IPS-15b (cell line): Measurements from ENCODE around the gene PEG3.

Experiments used
- H3K27me3 ChIP-seq: one replicate; pipeline ENCODE4 v1.6.1; 2013; ENCODE audit warnings: low read length; ENCODE audit not compliant: control insufficient read depth, insufficient read depth
- H3K36me3 ChIP-seq: one replicate; pipeline ENCODE4 v1.6.1; 2013; ENCODE audit warnings: low read length; ENCODE audit not compliant: control insufficient read depth, insufficient read depth
- H3K4me1 ChIP-seq: one replicate; pipeline ENCODE4 v1.6.1; 2013; ENCODE audit warnings: mild to moderate bottlenecking, low read length; ENCODE audit not compliant: control insufficient read depth, insufficient read depth
- H3K4me3 ChIP-seq: one replicate; pipeline ENCODE4 v1.5.1; 2013; ENCODE audit warnings: low read depth, low read length
- H3K9ac ChIP-seq: one replicate; pipeline ENCODE4 v1.6.1; 2013; ENCODE audit warnings: low read depth, mild to moderate bottlenecking, low read length
- H3K9me3 ChIP-seq: one replicate; pipeline ENCODE4 v1.6.1; 2013; ENCODE audit warnings: mild to moderate bottlenecking, low read length; ENCODE audit not compliant: control insufficient read depth, insufficient read depth

The PEG3 gene

DNA sequence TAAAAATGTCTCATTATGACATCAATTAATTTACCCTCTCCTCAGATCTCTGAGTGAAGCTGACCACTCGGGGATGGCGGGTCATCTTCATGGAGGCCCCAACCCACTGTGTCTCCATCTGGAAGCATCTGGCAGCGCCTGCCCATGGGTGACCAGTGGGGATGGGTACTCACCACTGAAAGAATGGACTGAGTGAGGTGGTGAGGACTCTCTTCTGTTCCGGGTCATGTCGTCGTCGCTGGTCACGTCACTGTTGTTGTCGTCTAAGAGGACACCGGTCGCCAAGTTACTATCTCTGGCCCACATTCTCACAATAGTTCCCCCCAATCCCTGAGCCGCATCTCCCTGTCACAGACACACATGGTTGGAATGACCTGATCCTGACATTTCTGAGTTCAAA is 17.1 kb downstream of the PEG3 start:
- Histone ChIP-seq H3K4me3 (no peak overlapping the region), H3K4me1 (no peaks in the 10 kb centered on the region), H3K36me3 (peaks cover 2% of the 10 kb centered on the region), H3K9ac (no peak overlapping the region), H3K27me3 (no peaks in the 10 kb centered on the region), H3K9me3 (peaks cover 49% of the 10 kb centered on the region)

DNA sequence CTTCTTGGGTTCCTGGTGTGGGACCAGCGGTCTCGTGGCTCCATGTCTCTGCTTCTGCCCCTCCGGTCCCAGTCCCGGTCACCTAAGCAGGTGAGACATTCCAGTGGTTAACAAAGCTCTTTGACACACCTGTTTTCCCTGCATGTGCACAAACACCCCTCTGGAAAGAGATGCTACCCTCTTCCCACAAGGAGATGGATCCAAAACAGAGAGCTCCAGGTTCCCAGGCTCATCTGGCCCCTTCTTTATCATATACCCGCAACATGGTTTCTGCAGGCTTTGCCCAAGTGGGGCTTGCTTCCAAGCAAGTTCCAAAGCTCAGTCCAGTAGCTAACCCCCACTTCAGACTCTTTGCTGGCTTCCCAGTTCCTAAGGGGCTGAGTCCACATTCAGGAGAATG is 17.8 kb downstream of the PEG3 start:
- peaks cover 50% of the 10 kb centered on the region for H3K9me3 ChIP-seq
- H3K36me3 ChIP-seq = peaks cover 2% of the 10 kb centered on the region
- no peak overlapping the region for H3K4me3 ChIP-seq
- H3K9ac ChIP-seq = no peak overlapping the region
- no peaks in the 10 kb centered on the region for H3K27me3 ChIP-seq
- H3K4me1 ChIP-seq = no peaks in the 10 kb centered on the region

DNA sequence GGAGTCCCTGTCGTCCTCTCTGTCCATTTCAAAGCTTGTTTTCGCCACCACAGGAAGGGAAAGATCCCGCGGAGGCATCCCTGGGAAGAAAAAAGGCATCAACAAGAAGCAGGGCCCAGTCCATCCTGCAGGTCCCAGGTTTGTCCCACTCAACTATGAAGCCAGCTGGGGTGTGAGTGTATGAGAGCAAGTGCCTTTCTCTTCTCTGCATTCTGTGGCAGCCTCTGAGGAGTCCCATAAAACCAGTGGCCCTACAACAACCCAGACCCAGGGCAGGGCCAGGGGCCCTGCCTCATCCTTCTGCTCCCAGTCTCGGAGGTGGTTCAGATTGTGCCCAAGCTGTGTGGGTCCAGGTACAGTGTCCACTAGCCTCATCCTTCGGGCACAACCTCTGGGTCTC is 18.9 kb downstream of the PEG3 start:
- H3K36me3 ChIP-seq = peaks cover 2% of the 10 kb centered on the region
- H3K4me1 ChIP-seq = no peaks in the 10 kb centered on the region
- no peak overlapping the region for H3K4me3 ChIP-seq
- H3K27me3 ChIP-seq = no peaks in the 10 kb centered on the region
- no peak overlapping the region for H3K9ac ChIP-seq
- H3K9me3 ChIP-seq = peaks cover 54% of the 10 kb centered on the region

DNA sequence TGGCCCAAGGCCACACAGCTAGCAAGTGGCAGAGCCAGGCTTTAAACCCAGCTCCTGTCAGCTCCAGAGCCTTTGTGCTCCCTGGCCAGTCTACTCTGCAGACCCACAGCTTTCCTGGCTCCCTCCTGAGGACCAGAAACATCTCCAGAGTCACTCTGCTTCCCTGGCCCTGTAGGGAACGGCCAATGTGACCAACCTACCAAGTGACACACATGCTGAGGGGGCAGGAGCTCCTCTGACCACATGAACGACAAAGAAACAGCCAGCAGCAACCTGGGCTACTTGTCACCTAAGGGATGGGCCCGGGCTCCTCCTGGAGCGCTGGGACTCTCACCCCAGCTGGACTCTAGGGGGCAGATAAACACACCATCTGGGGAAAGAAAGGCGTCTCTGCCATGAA is 19.3 kb downstream of the PEG3 start:
- peaks cover 2% of the 10 kb centered on the region for H3K36me3 ChIP-seq
- H3K4me1 ChIP-seq = no peaks in the 10 kb centered on the region
- H3K9me3 ChIP-seq = peaks cover 52% of the 10 kb centered on the region
- H3K9ac ChIP-seq = no peak overlapping the region
- H3K4me3 ChIP-seq = no peak overlapping the region
- H3K27me3 ChIP-seq = no peaks in the 10 kb centered on the region

DNA sequence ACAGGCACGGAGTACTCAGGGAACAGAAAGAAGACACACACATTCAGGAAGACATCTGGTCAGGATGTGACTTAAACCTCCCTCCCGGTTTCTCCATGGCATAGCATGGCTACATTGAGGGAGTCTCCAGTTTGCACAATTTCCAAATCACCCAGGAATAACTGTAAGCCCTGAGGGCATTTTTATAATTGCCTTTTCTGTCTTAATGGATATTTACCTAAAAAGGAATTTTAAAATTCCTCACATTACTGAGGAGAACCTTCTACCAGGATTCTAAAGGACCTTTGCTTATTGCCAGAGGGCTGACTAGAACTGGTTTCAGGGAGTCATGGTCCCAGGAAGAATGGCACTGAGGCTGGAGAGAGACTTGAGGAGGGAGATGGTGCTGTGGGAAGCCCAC is 21.4 kb downstream of the PEG3 start:
- H3K4me1 ChIP-seq = no peaks in the 10 kb centered on the region
- H3K9ac ChIP-seq = no peak overlapping the region
- peaks cover 2% of the 10 kb centered on the region for H3K36me3 ChIP-seq
- no peak overlapping the region for H3K4me3 ChIP-seq
- peaks cover 60% of the 10 kb centered on the region for H3K9me3 ChIP-seq
- no peaks in the 10 kb centered on the region for H3K27me3 ChIP-seq

DNA sequence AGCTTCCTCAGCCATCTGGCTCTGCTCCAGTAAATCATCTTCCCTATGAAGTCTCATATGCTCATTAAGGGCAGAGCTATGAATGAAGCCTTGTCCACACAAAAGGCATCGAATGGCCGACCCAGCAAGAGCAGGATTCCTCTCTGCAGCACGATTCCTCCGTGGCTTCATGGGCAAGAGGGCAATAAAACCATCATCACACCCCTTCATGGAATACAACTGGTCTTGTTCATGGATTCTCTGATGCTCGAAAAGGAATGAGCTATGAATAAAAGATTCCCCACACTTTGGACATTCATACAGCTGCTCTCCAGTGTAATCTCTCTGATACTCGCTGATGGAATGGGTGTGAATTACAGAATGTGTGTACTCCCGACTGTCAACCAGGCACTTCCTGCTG is 25.9 kb downstream of the PEG3 start:
- Histone ChIP-seq H3K27me3 (no peaks in the 10 kb centered on the region), H3K36me3 (no peaks in the 10 kb centered on the region), H3K4me3 (no peak overlapping the region), H3K4me1 (no peaks in the 10 kb centered on the region), H3K9me3 (peaks cover 43% of the 10 kb centered on the region), H3K9ac (no peak overlapping the region)

DNA sequence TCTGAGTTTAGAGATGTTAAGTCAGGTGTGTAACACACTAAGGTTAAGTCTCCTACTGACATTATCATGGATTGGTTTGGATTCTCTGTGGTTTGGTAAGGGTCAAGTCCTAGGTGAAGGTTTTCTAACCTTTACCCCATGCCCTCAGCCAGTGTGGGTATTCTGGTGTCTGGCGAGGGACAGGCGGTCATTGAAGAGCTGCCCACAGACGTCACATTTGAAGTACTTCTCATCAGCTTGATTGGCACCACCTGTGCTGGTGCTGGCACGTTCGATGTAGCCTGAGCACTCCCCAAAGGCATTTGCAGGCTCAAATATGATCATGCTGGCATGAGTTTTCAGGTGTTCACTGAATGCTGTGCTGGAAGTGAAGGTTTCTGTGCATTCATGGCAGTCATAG is 27.0 kb downstream of the PEG3 start:
- peaks cover 43% of the 10 kb centered on the region for H3K9me3 ChIP-seq
- H3K27me3 ChIP-seq = no peaks in the 10 kb centered on the region
- no peaks in the 10 kb centered on the region for H3K36me3 ChIP-seq

DNA sequence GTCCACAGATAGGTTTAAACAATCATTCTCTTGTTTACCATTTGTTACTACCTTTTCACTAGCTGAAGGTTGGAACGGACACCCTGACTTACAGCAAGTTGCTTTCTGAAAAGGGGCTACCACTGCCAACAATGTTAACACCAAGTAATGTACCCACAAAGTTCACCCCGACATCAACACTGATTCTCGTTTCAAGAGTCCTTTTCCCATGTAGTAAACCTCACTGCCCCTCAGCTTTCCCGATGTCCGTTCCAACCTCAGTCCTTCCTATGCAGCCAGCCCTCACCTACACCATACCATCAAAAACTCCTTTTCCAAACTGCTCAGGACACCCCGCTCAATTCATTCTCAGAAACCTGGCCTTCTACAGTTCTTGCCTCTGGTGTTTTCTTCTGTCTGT is 29.0 kb downstream of the PEG3 start:
- Histone ChIP-seq H3K4me1 (no peaks in the 10 kb centered on the region), H3K27me3 (no peaks in the 10 kb centered on the region), H3K9ac (no peak overlapping the region), H3K36me3 (no peaks in the 10 kb centered on the region), H3K9me3 (peaks cover 37% of the 10 kb centered on the region), H3K4me3 (no peak overlapping the region)

More for the DNA sequence above, 27.0 kb downstream of the PEG3 start:
- Histone ChIP-seq H3K4me3 (no peak overlapping the region), H3K9ac (no peak overlapping the region), H3K4me1 (no peaks in the 10 kb centered on the region)

DNA sequence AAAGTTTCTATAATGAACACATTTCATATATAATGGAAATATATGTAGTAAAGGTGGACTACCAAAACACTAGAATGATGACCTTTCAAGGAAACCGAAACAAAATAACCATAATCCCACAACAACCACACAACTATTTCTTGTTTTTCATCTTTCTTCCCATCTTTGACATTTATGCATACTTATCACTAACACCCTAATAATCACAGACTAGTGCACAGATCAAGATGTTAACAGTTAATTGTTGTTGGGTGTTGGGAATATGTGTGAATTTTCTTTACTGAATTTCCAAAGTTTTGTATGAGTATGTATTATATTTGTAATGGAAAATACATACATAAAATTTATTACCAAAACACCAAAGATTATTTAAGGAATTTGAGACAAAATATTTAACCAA is 30.3 kb downstream of the PEG3 start:
- no peak overlapping the region for H3K9ac ChIP-seq
- no peaks in the 10 kb centered on the region for H3K27me3 ChIP-seq
- H3K4me1 ChIP-seq = no peaks in the 10 kb centered on the region
- H3K4me3 ChIP-seq = no peak overlapping the region
- no peaks in the 10 kb centered on the region for H3K36me3 ChIP-seq
- peaks cover 41% of the 10 kb centered on the region for H3K9me3 ChIP-seq

DNA sequence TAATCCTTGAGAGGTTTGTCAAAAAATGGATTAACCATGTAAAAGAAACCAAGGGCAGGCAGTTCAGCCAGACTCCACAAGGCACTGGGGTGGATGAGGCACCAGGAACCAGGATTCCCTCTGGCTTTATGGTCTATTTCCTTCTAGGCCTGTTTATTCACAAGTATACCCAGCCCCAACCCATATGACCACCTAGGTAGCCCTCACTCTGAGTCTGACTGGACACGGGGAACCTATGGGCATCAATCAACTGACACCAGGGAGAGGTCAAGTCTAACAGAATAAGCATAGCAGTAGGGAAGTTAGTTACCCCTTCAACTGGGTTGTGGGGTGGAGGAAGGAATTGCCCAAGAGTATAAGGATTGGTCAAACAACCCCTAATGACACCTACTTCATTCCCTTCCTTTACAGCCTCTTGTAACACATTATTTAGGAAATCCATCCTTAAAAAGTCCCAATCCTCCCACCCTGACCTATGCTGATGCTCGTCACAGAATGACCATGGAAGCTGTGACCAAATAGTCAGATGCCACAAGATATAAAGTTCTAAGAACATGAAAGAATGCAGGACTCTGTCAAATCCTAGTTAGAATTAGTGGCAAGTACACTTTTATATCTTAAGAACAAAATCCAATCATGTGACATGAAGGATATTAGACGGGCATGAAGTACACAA is 31.7 kb downstream of the PEG3 start:
- no peak overlapping the region for H3K9ac ChIP-seq
- no peaks in the 10 kb centered on the region for H3K4me1 ChIP-seq
- no peaks in the 10 kb centered on the region for H3K27me3 ChIP-seq
- no peak overlapping the region for H3K4me3 ChIP-seq
- no peaks in the 10 kb centered on the region for H3K36me3 ChIP-seq
- H3K9me3 ChIP-seq = peaks cover 42% of the 10 kb centered on the region

DNA sequence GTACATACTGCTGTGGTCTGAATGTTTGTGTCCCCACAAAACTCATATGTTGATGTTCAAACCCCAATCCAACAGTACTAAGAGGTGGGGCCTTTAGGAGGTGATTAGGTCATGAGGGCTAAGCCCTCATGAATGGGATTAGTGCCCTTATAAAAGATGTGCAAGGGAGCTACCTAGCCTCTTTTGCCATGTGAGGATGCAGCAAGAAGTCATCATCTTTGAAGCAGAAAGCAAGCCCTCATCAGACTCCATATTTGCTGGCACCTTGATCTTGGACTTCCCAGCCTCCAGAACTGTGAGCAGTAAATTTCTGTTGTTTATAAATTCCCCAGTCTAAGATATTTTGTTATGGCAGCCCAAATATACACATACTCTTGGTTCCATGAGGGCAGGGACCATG is 33.9 kb downstream of the PEG3 start:
- H3K36me3 ChIP-seq = no peaks in the 10 kb centered on the region
- no peaks in the 10 kb centered on the region for H3K27me3 ChIP-seq
- H3K9me3 ChIP-seq = peaks cover 55% of the 10 kb centered on the region
- H3K9ac ChIP-seq = no peak overlapping the region
- H3K4me1 ChIP-seq = no peaks in the 10 kb centered on the region
- no peak overlapping the region for H3K4me3 ChIP-seq
